Activated CD4-positive, alpha-beta T cell treated with anti-CD3 and anti-CD28 coated beads, Interleukin-2, amount 50 U/mL, for 48 hours (primary cell): ENCODE results near the gene CACNA1G.

Experiments
- DNase-seq, 2 experiments: peaks; one replicate each; pipeline ENCODE4 v3.0.0-alpha.2; 2020

The CACNA1G gene

DNA sequence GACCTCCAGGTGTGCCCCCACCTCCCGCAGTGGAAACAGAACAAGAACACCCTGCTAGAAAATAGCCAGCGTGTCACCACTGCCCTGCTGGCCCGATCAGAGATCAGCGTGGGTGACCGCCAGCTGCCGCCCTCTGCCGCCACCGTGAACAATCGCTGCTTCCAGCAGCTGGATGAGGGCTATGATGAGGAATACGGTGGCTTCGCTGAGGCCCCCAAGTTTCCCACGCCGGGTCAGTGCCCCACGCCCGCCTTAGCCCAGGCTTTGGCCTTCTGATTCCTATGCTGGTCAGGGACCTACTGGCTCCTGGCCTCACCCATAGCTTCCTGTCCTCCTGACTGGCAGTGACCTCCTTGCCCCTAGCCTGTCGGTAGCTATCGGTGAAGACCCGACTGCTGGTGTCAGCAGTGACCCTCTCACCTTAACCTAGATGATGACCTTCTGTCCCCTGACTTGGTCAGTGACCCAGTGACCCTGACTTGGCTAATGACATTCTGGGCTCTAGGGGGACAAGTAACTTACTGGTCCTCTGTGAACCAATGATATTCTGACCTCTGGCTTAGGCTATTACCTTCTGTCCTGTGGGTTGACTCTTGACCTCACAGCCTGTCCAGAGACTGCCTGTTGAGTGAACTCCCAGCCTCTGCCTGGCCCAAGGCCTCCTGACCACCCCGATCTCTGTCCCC is 11.1 kb upstream of the CACNA1G start:
- no peak for DNase-seq

DNA sequence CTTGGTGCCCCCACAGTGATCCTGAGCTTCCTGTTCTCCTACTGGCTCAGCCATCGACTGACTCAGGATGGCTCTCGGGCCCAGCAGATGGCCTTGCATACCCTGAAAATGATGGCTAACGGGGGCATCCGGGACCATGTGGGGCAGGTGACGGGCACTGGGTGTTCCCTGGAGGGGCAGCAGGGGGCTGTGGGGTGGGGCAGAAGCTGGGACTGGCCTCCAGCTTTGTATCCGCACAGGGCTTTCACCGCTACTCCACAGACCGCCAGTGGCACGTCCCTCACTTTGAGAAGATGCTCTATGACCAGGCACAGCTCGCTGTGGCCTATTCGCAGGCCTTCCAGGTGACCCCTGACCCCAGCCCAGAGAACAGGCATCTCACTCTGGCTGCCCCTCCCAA is 10.5 kb upstream of the CACNA1G start:
- no peak for DNase-seq

DNA sequence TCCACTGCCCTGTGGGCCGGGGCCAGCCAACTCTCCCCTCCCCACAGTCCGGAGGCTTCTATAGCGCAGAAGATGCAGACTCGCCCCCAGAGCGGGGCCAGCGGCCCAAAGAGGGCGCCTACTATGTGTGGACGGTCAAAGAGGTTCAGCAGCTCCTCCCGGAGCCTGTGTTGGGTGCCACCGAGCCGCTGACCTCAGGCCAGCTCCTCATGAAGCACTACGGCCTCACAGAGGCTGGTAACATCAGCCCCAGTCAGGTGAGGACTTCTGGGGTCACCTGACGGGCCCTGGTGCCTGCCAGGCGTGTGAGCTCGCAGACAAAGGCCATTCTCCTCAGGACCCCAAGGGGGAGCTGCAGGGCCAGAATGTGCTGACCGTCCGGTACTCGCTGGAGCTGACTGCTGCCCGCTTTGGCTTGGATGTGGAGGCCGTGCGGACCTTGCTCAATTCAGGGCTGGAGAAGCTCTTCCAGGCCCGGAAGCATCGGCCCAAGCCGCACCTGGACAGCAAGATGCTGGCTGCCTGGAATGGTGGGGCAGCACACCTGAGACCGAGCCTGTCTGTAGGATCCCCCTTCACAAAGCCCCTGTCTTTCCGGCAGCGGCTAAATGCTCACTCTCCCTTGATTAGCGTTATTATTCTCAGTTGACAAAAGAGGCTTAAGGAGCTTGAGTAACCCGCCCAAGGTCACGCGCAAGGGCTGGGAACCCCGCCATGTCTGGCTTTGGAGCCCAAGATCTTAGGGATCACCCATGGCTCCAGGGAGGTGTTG is 9.7 kb upstream of the CACNA1G start:
- DNase-seq, result no peak

DNA sequence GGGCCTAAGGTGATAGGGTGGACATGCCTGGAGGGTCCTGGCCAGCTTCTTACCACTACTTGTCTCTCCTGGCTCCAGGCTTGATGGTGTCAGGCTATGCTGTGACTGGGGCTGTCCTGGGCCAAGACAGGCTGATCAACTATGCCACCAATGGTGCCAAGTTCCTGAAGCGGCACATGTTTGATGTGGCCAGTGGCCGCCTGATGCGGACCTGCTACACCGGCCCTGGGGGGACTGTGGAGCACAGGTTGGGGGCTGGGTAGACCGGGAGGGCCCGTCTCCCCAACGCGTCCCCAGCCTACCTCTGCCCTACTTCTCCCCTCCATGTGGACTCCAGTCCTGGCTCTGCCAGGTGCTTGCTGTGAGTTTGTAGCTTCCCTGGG is 9.1 kb upstream of the CACNA1G start:
- no peak for DNase-seq

DNA sequence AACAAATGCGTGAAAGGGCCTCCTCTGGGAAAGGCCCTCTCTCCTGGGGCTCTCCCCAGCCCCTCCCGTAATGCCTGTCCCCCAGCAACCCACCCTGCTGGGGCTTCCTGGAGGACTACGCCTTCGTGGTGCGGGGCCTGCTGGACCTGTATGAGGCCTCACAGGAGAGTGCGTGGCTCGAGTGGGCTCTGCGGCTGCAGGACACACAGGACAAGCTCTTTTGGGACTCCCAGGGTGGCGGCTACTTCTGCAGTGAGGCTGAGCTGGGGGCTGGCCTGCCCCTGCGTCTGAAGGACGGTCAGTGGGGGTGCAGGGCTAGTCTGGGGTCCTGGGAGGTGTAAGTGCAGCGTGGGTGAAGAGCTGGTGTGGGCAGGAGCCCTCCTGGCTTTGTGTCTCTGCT is 8.6 kb upstream of the CACNA1G start:
- DNase-seq, result no peak

DNA sequence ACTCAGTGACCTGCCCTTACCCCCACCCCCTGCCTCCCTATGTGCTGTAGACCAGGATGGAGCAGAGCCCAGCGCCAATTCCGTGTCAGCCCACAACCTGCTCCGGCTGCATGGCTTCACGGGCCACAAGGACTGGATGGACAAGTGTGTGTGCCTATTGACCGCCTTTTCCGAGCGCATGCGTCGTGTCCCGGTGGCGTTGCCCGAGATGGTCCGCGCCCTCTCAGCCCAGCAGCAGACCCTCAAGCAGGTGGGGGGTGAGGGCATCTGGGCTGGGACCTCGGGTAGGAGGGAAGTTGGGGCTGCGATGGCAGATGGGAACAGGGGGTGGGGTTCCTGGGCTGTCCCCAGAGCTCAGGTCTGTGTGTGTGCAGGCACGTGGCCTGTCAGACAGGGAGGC is 6.3 kb upstream of the CACNA1G start:
- no peak for DNase-seq

DNA sequence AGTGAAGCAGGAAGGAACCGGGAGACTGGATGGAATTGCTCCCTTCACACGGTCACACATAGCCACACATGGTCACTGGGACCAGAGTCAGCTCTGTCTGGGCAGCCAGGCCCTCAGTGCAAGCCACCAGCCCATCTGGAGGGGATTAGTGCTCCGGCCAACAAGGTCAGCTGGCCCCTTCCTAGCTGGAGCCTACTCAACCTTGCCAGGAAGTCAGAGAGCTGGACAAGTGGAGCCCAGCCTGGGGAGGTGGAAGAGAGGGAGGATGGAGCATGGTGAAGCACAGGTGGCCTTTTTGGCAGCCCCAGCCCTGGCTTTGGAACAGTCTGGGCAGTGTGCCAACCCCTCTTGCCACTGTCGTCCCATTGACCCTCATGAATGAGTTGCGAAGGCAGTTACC is 3.7 kb upstream of the CACNA1G start:
- no peak for DNase-seq

DNA sequence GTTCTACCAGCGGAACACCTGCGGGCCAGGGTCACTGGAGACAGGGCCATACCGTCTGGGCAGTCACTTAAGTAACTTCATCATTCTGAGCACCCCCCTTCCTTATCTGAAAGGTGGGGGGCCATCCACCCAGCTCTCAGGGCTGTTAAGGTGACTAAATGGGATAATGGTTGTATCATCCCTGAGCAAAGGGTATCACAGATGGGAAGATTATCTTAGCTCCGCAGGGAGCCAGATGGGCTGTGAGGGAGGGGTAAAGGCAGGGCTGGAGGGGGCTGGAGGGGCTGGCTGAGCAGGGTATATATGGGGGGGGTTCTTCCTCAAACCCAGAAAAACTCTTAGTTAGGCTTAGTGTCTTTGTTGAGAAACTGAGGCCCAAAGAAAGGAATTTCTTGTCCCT is 2.9 kb upstream of the CACNA1G start:
- no peak for DNase-seq

DNA sequence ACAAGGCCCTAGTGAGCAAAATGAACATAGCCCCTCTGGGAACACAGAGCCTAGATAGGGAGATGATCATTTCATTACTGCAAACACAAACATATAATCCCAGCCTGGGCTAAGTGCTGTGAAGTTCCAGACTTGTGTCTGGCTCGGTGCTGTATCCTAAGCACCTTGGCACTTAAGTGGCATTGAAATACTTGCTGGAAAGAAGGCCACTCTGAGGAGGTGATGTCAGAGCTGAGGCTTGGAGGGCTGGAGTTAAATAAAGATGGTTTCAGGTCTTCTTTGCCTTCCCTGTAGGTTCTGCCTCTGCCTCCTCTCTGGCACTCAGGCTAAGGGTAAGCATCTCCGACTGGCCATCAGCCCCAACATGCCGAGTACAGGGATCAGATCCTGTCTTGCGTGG is 2.4 kb upstream of the CACNA1G start:
- DNase-seq, result no peak

DNA sequence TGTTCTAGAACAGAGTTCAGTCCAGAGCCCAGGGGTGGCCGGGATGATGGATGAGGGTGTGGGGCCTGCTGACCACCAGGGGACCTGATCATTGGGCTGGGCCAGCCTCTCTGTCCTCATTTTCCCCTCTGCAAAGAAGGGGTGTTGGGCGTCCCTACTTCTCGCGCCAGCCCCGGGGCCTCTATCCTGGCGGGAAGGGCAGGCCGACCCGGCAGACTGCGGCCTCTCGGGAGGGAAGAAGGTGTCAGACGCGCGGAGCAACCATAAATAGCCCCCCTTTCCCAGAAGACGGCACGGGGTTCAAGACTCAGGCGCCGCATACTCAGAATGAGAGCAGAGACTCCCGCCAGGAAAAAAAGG is 2.0 kb upstream of the CACNA1G start:
- DNase-seq, result no peak

DNA sequence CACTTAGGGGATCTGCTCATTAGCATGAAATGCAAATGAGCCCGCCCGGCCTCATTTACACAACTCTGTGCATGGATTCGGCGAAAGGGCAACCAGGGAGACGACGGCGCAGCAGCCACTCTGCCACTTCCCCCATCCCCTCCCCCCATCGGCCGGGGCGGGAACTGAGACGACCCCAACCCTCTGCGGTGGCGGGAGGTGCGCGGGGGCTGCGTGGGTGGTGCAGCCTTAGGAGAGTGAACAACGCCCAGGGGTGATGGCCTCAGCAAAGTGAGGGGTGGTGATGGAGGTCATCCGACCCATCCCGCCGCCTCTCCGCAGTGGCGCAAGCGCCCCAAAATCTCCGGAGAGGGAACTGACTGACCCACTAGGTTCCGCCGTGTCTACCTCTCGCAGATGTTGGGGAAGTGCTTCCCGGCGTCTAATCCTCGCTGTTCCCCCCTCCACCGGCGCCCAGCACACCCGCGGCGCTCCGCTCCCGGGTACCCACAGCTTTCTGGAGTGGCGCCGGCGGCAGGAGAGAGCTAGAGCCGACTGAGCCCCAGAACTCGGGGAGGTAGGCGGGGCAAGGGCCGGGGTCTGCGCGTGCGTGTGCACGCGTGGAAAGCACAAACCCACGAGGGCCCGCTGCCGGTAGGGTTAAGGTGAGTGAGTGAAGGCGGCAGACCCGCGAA is 1.4 kb upstream of the CACNA1G start:
- DNase-seq, result peak; percentile 21 to 43

DNA sequence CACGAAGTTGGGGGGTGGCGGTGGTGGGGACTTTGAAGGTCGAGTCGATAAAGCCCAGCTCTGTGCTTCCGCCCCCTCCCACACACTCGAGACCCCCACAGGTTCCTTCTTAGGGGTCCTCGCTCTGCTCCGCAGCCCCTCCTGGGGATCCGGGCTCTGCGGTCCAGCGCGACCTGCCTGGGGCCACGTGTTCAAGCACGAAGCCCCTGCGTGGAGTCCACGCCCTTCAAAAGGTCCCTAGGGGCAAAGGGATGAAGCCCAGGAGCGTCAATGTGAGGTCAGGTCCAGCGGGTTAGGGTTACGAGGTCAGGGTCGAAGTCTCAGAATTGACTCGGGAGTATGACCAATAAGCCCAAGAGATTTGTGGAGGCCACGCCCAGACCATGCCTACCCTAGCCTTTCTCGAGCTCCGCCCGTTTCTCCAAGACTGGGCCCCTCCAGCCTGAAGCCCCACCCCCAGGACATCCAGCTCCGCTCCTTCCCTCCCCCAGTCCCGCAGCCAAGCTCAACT is 786 bp upstream of the CACNA1G start:
- peak; percentile 44 to 55 for DNase-seq

DNA sequence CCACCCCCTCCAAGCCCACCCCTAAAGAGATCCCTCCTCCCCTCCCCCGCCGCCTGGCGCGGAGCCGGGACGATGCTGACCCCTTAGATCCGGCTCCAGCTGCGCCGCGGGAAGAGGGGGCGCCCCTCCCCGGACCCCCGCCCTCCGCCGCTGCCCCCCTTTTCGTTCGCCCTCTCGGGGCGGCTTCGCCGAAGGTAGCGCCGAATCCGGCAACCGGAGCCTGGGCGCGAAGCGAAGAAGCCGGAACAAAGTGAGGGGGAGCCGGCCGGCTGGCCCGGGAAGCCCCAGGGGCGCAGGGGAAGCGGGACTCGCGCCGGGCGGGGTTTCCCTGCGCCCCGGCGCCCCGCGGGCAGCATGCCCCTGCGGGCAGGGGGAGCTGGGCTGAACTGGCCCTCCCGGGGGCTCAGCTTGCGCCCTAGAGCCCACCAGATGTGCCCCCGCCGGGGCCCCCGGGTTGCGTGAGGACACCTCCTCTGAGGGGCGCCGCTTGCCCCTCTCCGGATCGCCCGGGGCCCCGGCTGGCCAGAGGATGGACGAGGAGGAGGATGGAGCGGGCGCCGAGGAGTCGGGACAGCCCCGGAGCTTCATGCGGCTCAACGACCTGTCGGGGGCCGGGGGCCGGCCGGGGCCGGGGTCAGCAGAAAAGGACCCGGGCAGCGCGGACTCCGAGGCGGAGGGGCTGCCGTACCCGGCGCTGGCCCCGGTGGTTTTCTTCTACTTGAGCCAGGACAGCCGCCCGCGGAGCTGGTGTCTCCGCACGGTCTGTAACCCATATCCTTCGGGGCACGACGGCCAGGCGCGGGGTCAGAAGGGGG is 623 bp downstream of the CACNA1G start:
- DNase-seq, result no peak

DNA sequence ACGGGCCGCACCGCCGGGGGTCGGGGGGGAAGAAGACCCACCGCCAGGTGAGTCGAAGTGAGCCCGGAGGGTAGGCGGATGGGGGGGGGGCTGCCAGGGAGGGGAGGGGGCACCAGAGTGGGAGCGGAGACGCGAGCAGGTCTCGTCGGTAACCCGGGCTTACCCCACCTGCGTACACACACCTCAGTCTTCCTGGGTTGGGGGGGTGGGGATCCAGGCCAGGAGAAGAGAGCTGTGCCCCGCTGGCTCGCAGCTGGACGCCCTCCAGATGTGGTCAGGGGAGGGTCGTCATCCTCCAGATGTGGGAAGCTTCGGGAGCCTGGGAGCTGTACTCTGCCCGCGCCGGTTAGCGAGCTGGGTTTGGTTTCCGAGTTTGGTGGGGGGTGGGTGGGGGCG is 1.2 kb downstream of the CACNA1G start:
- DNase-seq, result no peak

DNA sequence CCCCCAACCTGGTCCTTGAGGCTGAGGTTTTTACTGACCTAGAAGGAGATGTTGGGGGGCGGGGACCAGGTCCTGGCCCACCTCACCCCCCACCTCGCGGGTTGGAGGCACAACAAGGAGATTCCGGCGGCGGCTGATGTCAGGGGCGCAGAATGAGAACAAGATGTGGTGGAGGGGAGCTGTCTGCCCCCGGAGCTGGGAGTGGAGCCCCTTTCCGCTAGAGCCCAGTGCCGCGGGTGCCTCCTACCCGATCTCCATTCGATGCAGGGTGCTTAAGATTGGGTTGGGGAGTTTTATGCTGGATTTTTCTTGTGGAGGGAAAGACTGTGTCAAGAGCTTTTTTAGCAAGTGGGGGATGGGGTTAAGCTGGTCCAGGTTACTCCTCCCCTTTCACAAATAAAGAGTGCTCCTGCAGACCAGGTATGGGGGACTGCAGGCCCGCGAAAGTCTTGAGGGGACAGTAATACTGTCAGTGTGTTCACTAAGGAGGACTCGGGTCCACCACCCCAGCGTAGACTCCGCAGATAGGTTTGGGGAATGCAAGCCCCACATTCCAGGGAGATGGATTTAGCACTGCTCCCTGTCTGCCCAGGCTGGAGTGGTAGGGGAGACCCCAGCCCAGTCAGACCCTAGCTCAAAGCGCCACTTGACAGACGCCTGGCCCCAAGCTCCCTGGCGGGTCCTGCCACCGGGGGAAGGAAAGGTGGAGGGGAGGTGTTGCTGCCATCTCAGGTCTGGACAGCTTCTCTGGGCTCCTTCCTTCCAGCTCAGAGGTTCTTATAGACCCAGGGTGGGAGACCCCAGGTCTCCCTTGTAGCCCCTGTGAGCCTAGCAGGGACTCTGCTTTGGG is 2.0 kb downstream of the CACNA1G start:
- no peak for DNase-seq

DNA sequence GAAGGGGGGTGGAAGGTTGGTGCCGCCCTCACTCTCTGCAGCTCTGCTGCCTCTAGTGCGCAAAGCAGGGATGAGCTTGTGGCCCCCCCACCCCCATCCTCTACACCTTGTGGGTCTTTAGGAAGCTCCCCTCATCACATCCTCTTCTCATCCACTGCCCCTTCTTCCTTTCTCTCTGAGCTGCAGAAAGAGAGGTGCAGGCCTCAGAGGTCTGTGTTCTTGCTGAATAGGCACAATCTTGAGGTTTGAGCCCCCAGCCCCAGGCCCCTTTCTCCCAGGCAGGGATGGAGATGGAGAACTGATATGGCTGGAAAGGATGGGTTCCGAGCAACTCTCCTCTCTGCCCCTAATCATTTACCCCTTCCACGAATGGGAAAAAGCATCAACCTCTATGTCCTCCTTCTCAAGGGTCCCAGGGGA is 2.6 kb downstream of the CACNA1G start:
- no peak for DNase-seq

DNA sequence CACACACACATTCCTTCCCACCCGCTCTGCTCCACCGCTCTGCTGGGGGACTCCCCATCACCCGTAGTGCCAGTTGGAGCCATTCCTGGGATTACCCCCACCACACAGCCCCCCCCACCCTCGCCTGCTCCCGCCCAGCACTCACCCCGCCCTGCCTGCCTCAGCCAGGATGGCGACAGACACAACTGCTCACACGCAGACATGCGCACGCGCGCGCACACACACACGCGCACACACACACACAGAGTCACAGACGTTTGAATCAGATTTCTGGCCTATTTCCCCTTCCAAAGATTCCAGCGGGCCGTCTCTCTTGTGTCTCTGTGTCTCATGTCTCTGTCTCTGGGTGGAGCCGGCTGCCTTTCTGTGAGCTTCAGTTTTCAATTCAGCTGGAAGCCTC is 4.4 kb downstream of the CACNA1G start:
- no peak for DNase-seq

DNA sequence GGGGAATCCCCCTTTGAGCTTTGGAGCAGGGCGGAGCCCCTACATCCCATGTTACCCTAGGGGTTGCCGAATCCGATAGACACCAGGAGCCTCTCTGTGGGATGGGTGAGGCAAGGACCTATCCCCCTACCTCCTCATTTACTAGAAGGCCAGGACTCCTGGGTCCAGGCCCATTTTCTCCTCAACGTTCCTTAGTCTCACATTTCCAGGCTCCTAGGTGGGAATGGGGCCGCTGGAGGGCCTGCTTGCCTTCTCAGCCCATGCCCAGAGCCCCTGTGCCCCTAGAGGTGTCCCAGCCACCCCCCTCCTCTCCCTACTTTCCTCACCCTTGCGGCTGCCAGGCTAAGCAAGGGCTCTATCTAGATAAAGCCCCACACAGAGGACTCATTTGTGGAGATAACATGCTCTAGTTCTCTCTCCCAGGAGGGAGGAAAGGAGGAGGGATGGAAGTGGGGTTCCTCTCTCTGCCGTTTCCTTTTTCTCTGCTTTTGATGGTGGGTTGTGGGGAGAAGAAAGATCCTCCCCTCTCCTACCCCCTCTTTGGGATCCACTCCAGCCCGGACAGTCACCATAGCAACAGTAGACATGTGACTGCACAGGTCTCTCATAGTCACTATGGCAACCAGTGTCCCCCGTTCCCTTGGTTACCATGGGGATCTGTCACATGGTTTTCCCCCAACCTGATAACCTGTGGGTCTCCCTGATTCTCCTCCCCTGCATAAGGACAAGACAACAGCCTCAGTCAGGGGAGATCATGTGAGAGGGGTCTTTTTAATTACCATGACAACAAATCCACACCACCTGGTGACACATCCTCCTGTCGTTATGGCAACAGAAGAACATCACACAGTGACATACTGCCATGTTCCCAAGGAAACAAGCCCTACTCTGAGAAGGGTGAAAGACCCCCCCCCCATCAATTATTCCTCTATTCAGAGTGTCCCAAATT is 5.2 kb downstream of the CACNA1G start:
- no peak for DNase-seq

DNA sequence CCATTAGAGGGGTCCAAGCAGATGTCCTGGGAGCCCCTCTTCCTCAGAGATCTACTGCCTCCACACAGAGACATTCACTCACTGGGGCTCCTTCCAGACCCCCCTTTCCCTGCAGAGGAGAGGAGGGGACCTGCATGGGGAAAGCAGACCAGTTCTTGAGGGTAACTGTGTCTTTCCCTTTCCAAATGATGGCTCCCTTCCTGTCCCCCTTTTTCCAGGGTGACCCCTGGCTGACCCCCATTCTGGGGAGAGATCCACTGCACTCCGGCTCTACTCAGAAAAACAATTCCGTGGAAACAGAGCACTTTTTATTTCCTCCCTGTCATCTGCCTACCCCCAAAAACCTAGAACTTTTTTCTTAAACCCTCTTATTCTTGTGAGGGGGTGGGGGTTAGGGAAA is 6.4 kb downstream of the CACNA1G start:
- no peak for DNase-seq

DNA sequence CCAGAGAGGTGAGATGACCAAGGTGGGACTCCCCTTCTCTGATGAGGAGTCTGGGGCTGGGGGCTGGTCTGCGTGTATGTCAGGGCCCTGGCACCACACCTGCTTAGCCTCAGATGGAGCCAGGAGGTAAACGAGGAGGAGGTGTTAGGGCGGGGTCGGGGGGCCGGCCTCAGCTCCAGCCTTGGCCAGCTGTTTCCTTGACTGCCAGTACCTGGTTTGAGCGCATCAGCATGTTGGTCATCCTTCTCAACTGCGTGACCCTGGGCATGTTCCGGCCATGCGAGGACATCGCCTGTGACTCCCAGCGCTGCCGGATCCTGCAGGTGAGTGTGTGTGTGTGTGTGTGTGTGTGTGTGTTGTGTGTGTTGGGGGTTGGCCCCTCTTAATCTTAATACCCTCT is 8.1 kb downstream of the CACNA1G start:
- DNase-seq, result no peak

DNA sequence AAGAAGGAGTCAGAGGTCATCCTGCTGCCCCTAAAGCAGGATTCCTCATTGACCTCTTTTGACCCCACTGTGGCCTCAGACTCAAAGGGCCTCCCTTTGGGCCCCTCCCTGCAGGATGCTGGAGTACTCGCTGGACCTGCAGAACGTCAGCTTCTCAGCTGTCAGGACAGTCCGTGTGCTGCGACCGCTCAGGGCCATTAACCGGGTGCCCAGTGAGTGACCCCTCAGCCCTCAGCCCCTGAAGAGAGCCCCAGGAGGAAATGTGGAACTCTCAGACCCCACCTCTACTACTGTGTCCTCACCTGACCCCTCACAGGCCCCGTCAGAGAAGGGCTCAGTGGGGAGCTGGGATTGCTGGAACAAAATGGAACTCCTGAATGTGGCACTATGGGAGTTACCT is 9.1 kb downstream of the CACNA1G start:
- no peak for DNase-seq
